Activated CD8-positive, alpha-beta memory T cell treated with anti-CD3 and anti-CD28 coated beads, Interleukin-2, amount 50 U/mL, for 4 hours (primary cell): Measurements from ENCODE around the gene GBA3.

Experiments
- DNase-seq: peaks from one replicate; pipeline ENCODE4 v3.0.0-alpha.2; 2020

Gene GBA3

DNA sequence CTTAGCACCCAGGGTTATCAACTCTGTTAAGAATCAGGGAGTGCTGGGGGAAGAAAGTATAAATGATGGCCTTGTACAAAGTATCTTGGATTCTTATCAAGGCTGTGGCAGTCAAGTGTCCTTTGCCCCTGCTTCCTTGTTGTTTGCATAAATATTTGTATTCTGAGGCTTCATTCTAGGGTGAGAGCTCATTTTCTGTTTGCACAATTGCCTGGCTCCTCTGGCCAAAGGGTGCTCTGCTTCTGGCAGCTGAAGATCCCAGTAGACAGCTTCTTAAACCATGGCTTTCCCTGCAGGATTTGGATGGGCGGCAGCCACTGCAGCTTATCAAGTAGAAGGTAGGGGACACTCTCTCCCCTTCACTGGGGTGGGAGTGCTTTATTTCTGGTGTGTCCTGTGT is at the start of gene GBA3:
GBA3 (plus strand) TSS at position 202 of the 400 bp plus-strand sequence.
- no peak for DNase-seq

DNA sequence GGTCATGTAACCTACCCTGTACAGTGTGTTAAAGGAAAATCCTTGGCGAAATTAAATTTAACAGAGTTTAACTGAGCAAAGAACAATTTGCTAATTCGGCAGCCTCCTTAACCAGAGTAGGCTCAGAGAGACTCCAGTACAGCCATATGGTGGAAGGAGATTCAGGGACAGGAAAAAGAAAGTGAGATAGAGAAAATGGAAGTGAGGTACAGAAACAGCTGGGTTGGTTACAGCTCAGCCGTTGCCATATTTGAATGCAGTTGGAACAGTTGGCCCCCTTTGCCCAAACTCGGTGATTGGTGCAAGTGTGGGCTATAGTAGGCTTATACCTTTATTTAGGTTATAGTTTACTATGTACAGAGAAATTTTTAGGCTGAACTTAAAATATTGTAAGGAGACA is 48.8 kb upstream of the GBA3 start:
- DNase-seq = no peak

DNA sequence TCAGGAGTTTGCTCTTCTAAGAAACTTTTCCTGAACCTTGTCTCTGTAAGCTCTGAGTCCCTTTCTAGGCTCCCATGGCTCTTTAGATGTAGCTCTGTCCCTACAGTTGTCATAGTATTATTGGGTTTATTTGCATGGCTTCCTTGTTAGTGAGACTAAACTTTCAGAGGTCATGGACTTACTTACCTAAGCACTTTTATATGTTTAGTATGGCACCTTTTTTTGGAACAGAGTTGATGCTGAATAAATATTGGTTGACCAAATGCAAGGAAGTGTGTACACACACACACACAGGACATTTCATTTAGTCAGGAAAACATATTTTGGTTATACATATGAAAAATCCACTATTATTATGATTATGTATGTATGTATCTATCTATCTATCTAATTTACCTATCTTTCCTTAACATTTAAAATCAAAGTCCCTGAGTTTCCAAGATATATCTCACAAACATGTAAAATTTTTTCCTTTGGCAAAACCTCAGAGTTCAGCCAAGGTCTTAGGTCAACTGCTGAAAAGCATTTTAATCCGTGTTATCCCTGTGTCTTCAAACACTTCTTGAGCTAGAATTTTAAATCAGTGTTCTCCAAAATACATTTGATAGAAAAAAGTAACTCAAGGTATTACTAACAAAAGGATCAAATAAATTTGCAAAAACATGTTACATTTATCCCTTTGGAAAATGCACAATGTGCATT is 47.1 kb upstream of the GBA3 start:
- no peak for DNase-seq

- no peak for DNase-seq
Observed at GRCh38 chr4:22648996-22649395, 43.7 kb upstream of the GBA3 start.

DNA sequence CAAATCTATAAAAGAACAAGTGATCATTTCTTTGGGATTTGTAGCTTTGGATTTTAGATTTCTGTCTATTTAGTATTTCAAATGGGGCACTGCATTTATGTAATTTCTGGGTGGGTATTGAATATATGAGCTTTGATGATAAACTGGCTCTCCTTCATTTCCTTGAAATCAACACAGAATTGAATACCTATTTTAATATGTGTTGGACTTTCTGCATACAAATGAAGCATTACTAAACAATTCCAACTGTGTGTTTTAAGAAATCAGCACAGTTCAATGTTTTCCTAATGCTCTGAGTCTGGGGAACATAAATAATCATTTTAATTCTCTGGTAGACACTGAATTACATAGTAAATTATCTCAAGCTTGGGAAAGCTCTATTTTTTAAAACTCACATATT is 42.0 kb upstream of the GBA3 start:
- DNase-seq = no peak

DNA sequence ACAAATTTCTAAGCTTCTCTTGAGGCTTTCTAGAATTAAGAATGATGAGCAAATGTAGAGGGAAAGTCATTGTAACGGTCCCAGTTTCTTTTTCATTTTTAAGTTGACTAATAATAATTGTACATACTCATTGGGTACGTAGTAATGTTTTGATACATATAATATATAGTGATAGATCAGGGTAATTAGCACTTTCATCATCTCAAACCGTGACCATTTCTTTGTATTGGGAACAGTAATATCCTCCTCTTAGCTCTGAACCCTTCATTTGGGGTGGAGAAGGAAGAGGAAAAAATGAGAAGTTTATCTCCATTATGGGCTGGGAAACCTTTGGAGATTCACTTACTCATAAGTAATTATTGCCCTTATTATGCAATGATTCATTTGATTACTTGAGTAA is 39.0 kb upstream of the GBA3 start:
- no peak for DNase-seq

GRCh38 chr4:22661443-22661842 is 31.3 kb upstream of the GBA3 start:
- DNase-seq = no peak

- no peak for DNase-seq
Observed at GRCh38 chr4:22667332-22667940, 25.3 kb upstream of the GBA3 start.

DNA sequence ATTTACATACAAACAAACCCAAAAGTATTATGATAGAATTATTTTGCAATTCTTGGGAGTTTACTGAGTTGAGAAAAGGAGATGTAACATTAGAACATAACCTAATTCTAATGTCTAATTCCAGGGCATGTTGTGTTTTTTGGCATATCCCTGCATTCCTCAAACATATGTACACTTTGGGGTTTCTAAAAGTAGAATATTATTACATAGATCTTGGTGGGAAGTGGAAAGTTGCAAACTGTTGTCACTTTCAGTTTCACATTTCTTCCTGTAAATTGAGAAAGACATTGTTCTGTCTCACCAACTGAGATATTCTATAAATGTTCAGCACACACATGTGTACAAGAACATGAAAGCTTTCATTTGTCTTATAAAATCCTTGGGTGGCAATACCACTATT is 24.4 kb upstream of the GBA3 start:
- no peak for DNase-seq

DNA sequence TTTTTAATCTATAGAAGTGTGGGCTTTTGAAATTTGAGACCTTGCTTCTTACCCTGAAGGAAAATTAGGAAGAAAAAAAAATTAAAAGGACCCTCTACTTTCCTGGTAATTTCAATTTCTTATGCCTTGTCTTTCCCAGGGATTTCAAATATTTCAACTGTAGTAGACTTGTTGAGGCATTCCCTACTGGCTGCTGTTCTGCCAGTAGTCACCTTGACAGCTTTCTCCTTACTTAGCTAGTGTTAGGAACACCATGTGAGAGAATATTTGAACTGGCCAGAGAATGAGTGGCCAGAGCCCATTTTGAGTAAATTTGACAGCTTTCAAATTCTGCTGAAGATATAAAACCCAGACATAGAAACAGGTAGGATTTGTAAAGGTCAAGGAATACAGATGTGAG is 24.0 kb upstream of the GBA3 start:
- no peak for DNase-seq

DNA sequence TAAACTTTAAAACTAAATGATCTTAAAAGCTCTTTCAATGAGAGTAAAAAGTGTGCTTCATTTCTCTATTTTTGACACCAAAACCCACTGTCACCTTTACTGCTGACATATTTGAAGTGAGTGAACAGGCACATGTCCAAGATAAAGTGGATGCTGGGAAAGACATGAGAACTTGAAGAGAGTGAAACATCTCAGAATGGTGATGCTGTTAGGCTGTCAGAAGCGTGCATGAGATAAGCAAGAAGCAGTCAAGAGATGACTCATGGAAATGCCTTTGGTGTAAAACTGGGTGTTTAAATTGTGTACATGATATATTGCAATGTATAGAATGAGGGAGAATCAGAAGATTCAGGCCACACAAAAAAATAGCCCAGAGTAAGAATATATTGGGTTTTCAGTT is 21.8 kb upstream of the GBA3 start:
- no peak for DNase-seq

GRCh38 chr4:22672519-22672918 is 20.2 kb upstream of the GBA3 start:
- DNase-seq = no peak

GRCh38 chr4:22672944-22673343 is 19.8 kb upstream of the GBA3 start:
- no peak for DNase-seq

DNA sequence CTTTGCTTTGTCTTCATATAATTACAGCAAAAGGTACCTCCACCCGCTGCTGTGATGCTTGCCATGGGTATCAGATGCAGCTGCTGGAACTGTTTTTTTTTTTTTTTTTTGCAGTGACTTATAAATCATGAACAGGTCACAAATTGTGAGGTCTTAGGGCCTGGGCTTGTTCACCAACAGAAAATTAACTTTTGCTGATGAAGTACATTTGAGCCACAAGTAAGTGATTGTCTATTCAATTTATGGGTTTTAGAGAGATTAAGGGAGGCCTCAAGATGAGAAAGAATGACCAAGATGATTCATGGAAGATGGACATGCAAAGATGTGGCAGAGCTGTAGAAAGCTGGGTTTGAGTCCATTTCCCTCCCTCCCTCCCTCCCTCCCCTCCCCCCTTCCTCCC is 18.0 kb upstream of the GBA3 start:
- no peak for DNase-seq

GRCh38 chr4:22676063-22676462 is 16.7 kb upstream of the GBA3 start:
- no peak for DNase-seq

DNA sequence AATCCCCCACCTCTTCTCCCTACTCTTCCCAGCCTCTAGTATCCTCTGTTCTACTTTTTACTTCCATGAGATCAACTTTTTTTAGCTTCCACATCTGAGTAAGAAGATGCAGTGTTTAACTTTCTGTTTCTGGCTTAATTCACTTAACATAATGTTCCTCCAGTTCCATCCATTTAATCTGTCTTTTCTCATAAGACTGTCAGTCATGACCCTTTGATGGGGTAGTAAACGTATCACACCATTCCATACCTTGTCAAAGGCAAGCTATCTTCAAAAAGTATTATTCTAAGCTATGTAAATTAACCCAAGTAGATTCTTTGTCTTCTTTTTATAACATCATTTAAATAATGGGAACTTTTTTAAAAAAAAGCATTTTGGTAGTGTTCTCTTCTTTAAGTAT is 15.0 kb upstream of the GBA3 start:
- DNase-seq = no peak

DNA sequence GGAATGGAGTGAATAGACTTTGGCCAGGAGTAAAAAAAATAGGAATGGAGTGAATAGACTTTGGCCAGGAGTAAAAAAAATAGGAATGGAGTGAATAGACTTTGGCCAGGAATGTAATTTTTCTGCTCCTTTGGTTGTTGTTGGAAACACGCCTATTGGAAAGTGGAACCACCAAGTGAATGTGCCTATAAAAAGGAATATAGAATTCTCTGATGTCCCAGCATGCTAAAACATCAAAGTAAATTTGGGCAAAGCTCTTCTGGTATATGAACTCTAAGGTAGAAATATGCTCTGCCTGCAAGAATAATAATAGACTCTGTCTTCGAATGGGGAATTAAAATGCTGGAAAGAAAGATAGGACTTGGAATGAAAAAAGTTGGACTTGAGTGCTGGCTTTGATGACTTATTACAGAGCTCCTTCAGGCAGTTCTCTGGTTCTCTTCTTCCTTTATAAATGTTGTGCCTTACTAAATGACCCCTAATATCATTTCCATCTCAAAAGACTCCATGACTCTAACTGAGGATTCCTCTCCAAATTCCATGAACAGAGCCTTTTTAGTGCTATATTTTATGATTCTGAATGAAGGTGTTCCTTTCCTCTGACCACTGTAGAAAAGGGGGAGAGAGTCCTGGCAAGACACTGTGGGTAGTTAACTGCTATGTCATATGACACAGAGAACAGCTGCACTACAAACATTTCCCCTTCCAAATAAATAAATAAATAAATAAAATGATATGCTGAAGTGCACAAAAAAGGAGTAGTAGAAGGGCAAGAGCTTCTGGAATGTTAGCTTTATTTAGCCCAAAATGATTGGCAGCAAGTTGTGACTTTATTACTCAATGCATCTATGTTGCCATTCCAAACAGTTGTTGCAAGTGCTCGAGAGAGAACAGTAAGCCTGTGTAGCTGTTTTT is 13.5 kb upstream of the GBA3 start:
- DNase-seq = no peak

GRCh38 chr4:22680065-22680642 is 12.6 kb upstream of the GBA3 start:
- no peak for DNase-seq

DNA sequence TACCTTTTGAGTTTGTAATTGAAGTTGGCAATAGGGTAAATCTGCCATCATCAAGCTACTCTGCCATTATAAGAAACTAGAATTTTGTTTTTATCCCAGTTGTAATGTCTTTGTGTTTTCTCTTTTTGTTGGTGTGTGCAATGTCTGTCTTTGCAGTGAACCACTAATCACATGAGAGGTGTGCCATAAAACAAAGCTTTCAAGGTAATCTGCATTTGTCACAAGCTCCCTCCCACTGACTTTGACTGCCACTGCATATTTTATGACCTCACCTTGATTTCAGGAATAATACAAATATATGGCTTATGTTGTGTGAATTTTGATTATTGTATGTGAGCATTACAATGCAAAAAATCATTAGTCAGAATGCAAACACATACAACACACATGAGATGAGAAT is 9.0 kb upstream of the GBA3 start:
- no peak for DNase-seq

DNA sequence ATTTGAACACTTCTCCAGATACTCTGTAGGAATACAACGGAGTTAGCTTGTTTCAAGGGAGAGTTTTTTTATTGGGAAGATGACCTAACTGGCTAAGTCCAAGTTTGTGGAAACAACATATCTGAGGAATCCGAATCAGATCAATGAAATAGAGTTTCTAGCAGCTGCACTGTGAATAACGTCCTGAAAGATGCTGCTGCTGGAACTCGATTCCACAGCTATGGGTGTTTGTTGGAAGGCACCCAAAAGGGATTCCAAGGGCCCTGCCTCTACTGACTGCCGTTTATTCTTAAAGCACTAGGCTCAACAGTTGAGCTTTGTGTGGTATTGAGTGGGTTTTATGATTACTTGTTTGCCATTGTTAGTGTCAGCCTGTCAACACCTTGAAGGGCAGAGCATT is 6.6 kb upstream of the GBA3 start:
- no peak for DNase-seq

- no peak for DNase-seq
Observed at GRCh38 chr4:22688236-22688635, 4.5 kb upstream of the GBA3 start.

DNA sequence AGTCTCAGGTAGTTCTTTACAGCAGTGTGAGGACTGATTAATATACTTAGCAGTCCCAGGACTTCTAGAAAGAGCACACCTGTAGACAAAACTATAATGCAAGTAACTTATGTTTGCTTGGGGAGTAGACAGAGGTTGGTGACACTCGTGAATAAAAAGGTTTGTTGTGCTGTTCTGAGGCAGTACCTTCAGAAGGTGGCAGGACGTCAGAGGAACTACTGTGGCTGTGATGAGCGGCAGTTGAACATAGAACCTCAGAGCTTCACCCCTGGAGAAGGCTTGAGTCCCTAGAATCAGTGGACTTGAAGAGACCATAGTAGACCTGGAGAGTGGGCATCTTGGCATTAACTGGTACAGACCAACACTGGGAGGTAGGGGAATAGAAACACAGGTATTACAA is 3.3 kb upstream of the GBA3 start:
- no peak for DNase-seq

DNA sequence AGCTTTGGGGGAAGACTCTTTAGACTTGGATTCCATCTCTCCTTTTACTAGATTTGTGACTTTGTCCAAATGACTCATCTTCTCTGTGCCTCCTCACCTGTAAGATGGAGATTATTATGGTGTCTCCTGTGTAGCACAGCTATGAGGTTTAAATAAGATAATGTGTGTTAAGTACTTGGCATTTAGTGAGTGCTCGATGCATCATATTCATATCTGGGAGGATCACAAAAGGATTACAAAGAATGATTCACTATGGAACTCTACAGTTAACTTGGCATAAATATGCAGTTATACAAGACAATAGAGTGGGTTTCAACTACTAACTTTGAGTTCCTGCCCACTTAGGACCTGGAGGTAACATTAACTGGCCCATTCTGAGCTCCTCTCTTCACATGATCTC is 2.3 kb downstream of the GBA3 start:
- no peak for DNase-seq

DNA sequence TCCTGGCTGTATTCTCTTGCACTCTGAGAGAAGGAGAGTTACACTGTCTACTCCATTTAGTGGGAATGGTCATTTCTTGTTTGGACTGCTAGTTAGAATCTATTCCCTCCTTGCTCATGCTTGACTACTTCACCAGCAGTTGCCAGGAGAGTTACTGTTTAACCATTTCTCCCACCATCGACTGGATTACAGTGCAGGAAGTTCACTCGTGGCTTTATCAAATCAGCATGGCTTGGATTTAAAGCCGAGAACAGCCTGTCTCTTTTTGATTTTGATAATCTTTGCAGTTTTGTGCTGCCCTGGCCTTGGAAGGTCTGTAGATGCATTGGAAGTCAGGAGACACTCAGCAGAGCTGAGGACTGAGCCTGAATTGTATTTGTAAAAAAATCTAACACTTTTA is 3.2 kb downstream of the GBA3 start:
- DNase-seq = no peak
